Uterus (tissue), 4 donors: ENCODE results near the gene CD40. TPM values are rescaled to one million over a fixed set of nuclear protein-coding genes. Genes with fewer than 3 reads are reported as not detected.

ENCODE experiments used
- DNase-seq, 2 donors: peaks; one replicate each; pipeline ENCODE4 v3.0.0-alpha.2; 2019 to 2020
- H3K27ac ChIP-seq, 2 donors: fragments of 200-600 bp; sonication (generic); 1 replicate in 1 of 2; 2 replicates in 1 of 2; pipeline ENCODE4 v1.5.1; 2016 to 2018
- H3K27me3 ChIP-seq, 2 donors: fragments of 200-600 bp; sonication (generic); one replicate each; pipeline ENCODE4 v1.5.1; 2018 to 2019; ENCODE audit warnings: control low read depth in 1 of 2
- H3K36me3 ChIP-seq, 2 donors: fragments of 200-600 bp; sonication (generic); one replicate each; pipeline ENCODE4 v1.5.1; 2019; ENCODE audit warnings: control low read depth in 1 of 2
- H3K4me1 ChIP-seq, 2 donors: fragments of 200-600 bp; sonication (generic); one replicate each; pipeline ENCODE4 v1.5.1; 2018 to 2019; ENCODE audit warnings: control low read depth in 1 of 2
- H3K4me3 ChIP-seq, 2 donors: fragments of 200-600 bp; sonication (generic); 1 replicate in 1 of 2; 2 replicates in 1 of 2; pipeline ENCODE4 v1.5.1; 2018 to 2019; ENCODE audit warnings: mild to moderate bottlenecking in 1 of 2
- H3K9me3 ChIP-seq, 2 donors: fragments of 200-600 bp; sonication (generic); one replicate each; pipeline ENCODE4 v1.5.1; 2019; ENCODE audit warnings: control low read depth in 1 of 2
- CTCF ChIP-seq, 4 experiments: fragments of 200-600 bp in 2 of 4; fragments of 450-650 bp in 2 of 4; sonication (generic) in 2 of 4; IDR thresholded peaks; one replicate each; pipeline ENCODE4 v1.5.1; 2016 to 2019; ENCODE audit warnings: antibody characterized with exemption in 4 of 4, mild to moderate bottlenecking in 2 of 4, moderate library complexity in 1 of 4
- POLR2A ChIP-seq, 2 donors: fragments of 450-650 bp; IDR thresholded peaks; one replicate each; pipeline ENCODE4 v1.6.1; 2016; ENCODE audit warnings: antibody characterized with exemption in 2 of 2, mild to moderate bottlenecking in 1 of 2, moderate library complexity in 1 of 2
- intact Hi-C: fragments of 100-400 bp; cut with DNase I; formaldehyde crosslinking; loops from one replicate; pipeline ENCODE4 v1.15.1; 2023; ENCODE audit warnings: low total_unique reads
- total RNA-seq, 4 donors: library from RNA; depleted of rRNA in 3 of 4; stranded (reverse); fragments of >200 nt in 3 of 4; gene quantifications; one replicate each; pipeline versions ENCODE4 v1.1.0 to v1.2.4, GENCODE V29; 2014 to 2023
- donor health status: DM: yes; HTN: yes; CAD: no.

Gene CD40
- total RNA-seq, 4 donors from 2014 or later, result 2.6 to 36.5 (median 23.5) TPM

GRCh38 chr20:46083101-46083500 is 35.0 kb upstream of the CD40 start:
- H3K4me1 ChIP-seq, result peaks cover 0 to 16% of the 10 kb centered on the region in 2 donors
- intact Hi-C loops, result no loop called here

GRCh38 chr20:46083531-46084061 is 34.5 kb upstream of the CD40 start:
- no peak for TF ChIP-seq POLR2A (IDR thresholded peaks at IDR 0.05)
- no peak for TF ChIP-seq CTCF (IDR thresholded peaks at IDR 0.05)
- H3K27ac ChIP-seq, result no peak overlapping the region
- no peaks in the 10 kb centered on the region for H3K36me3 ChIP-seq
- no peak overlapping the region for H3K4me3 ChIP-seq
- intact Hi-C loops, result no loop called here
- no peak for DNase-seq
- no peaks in the 10 kb centered on the region for H3K27me3 ChIP-seq
- peaks cover 0 to 16% of the 10 kb centered on the region in 2 donors for H3K4me1 ChIP-seq
- H3K9me3 ChIP-seq, result no peaks in the 10 kb centered on the region

More at GRCh38 chr20:46083101-46083500, 35.0 kb upstream of the CD40 start:
- DNase-seq, result no peak
- TF ChIP-seq CTCF (IDR thresholded peaks at IDR 0.05), result no peak
- no peak for TF ChIP-seq POLR2A (IDR thresholded peaks at IDR 0.05)
- Histone ChIP-seq H3K36me3 (no peaks in the 10 kb centered on the region), H3K4me3 (no peak overlapping the region), H3K9me3 (no peaks in the 10 kb centered on the region), H3K27me3 (no peaks in the 10 kb centered on the region), H3K27ac (no peak overlapping the region)

- H3K4me3 ChIP-seq, result no peak overlapping the region
- H3K4me1 ChIP-seq, result peaks cover 0 to 16% of the 10 kb centered on the region in 2 donors
- H3K27me3 ChIP-seq, result no peaks in the 10 kb centered on the region
- no peaks in the 10 kb centered on the region for H3K36me3 ChIP-seq
- no peak for DNase-seq
- intact Hi-C loops, result no loop called here
- peak overlapping the region; percentile 33 to 52 for H3K27ac ChIP-seq
- TF ChIP-seq POLR2A (IDR thresholded peaks at IDR 0.05) (no peak), CTCF (IDR thresholded peaks at IDR 0.05) (no peak)
- no peaks in the 10 kb centered on the region for H3K9me3 ChIP-seq
Observed at GRCh38 chr20:46084805-46085178, 33.3 kb upstream of the CD40 start.

- peak overlapping the region; percentile 33 to 52 for H3K27ac ChIP-seq
- intact Hi-C loops, result no loop called here
- H3K4me3 ChIP-seq, result no peak overlapping the region
- H3K27me3 ChIP-seq, result no peaks in the 10 kb centered on the region
- H3K36me3 ChIP-seq, result no peaks in the 10 kb centered on the region
- no peak for DNase-seq
- no peaks in the 10 kb centered on the region for H3K9me3 ChIP-seq
- TF ChIP-seq POLR2A (IDR thresholded peaks at IDR 0.05) (no peak), CTCF (IDR thresholded peaks at IDR 0.05) (no peak)
- H3K4me1 ChIP-seq, result peaks cover 0 to 16% of the 10 kb centered on the region in 2 donors
Observed at GRCh38 chr20:46085179-46085851, 32.8 kb upstream of the CD40 start.

GRCh38 chr20:46087161-46087560 is 31.0 kb upstream of the CD40 start:
- Histone ChIP-seq H3K36me3 (no peaks in the 10 kb centered on the region), H3K27me3 (no peaks in the 10 kb centered on the region), H3K9me3 (no peaks in the 10 kb centered on the region), H3K27ac (peak overlapping the region; percentile 16 to 98), H3K4me3 (no peak overlapping the region), H3K4me1 (peaks cover 0 to 16% of the 10 kb centered on the region in 2 donors)
- TF ChIP-seq POLR2A (IDR thresholded peaks at IDR 0.05) (no peak), CTCF (IDR thresholded peaks at IDR 0.05) (peak in 1 of 4 experiments; percentile 24)
- DNase-seq, result no peak
- intact Hi-C loops, result no loop called here
